Thyroid gland (tissue), 4 donors: ENCODE results near the gene PCSK7.

Experiments
- POLR2A ChIP-seq, 2 donors: fragments of 450-650 bp; IDR thresholded peaks; one replicate each; pipeline ENCODE4 v1.6.1; 2017; ENCODE audit warnings: antibody characterized with exemption in 2 of 2, mild to moderate bottlenecking in 2 of 2, moderate library complexity in 1 of 2
- TF ChIP-seq, protein P1 (sequence below), 6 experiments: fragments of 200-600 bp in 3 of 6; fragments of 450-650 bp in 3 of 6; sonication (generic) in 3 of 6; IDR thresholded peaks; one replicate each; pipeline ENCODE4 v1.5.1; 2016 to 2019; ENCODE audit warnings: antibody characterized with exemption in 6 of 6, mild to moderate bottlenecking in 2 of 6, inconsistent platforms in 1 of 6, moderate library complexity in 1 of 6

DNA sequence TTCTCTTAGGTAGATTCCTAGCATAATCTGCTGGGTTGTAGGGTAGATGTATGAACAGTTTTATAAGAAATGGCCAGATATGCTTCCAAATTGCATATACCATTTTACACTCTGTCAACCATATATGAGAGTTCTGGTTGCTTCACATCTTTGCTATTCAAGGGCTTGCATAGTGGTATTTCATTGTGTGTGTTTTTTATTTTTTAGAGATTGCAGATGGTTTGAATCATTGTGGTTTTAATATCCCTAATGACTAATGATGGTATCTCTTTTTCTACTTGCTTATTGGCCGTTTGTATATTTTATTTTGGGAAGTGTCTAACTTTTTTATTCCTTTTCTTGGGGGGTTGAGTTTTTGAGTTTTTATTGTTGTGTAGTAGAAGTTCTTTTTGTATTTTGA, 27.5 kb upstream of the PCSK7 start:
- TF ChIP-seq, protein P1, sequence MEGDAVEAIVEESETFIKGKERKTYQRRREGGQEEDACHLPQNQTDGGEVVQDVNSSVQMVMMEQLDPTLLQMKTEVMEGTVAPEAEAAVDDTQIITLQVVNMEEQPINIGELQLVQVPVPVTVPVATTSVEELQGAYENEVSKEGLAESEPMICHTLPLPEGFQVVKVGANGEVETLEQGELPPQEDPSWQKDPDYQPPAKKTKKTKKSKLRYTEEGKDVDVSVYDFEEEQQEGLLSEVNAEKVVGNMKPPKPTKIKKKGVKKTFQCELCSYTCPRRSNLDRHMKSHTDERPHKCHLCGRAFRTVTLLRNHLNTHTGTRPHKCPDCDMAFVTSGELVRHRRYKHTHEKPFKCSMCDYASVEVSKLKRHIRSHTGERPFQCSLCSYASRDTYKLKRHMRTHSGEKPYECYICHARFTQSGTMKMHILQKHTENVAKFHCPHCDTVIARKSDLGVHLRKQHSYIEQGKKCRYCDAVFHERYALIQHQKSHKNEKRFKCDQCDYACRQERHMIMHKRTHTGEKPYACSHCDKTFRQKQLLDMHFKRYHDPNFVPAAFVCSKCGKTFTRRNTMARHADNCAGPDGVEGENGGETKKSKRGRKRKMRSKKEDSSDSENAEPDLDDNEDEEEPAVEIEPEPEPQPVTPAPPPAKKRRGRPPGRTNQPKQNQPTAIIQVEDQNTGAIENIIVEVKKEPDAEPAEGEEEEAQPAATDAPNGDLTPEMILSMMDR (IDR thresholded peaks at IDR 0.05), result no peak
- TF ChIP-seq POLR2A (IDR thresholded peaks at IDR 0.05), result no peak
